ENCODE measurements around the gene RAB4B.

GRCh38 chr19:40744554-40745401, 33.3 kb upstream of the RAB4B start:
- peak in 3 of 6 experiments; percentile 31 to 46 (median 44) for TF ChIP-seq CTCF (IDR thresholded peaks at IDR 0.05)
- TF ChIP-seq POLR2A (IDR thresholded peaks at IDR 0.05): peak in 1 of 4 donors; percentile 70
